ENCODE data around the gene CEACAM16. TPM values are rescaled to one million over a fixed set of nuclear protein-coding genes. Genes with fewer than 3 reads are reported as not detected.

Gene CEACAM16
- total RNA-seq, 1 donor from 2014 or later, result not detected

GRCh38 chr19:44700547-44700946, 1.6 kb downstream of the CEACAM16 start:
- Mint-ChIP-seq H3K27me3 (ENCODE audit: low read depth) (peaks cover 2% of the 10 kb centered on the region), H3K9me3 (ENCODE audit: low read depth) (no peaks in the 10 kb centered on the region), H3K27ac (ENCODE audit: unreplicated experiment) (no peak overlapping the region), H3K4me3 (ENCODE audit: unreplicated experiment) (no peak overlapping the region), H3K36me3 (ENCODE audit: low read depth) (no peaks in the 10 kb centered on the region), H3K4me1 (ENCODE audit: low read depth) (no peaks in the 10 kb centered on the region)
- no peak for DNase-seq (ENCODE audit: low spot score)
- TF ChIP-seq CTCF (IDR thresholded peaks at IDR 0.05), result no peak

- Mint-ChIP-seq H3K4me1 (ENCODE audit: low read depth) (no peaks in the 10 kb centered on the region), H3K4me3 (ENCODE audit: unreplicated experiment) (no peak overlapping the region), H3K27ac (ENCODE audit: unreplicated experiment) (no peak overlapping the region), H3K27me3 (ENCODE audit: low read depth) (peaks cover 2% of the 10 kb centered on the region), H3K9me3 (ENCODE audit: low read depth) (no peaks in the 10 kb centered on the region), H3K36me3 (ENCODE audit: low read depth) (no peaks in the 10 kb centered on the region)
- no peak for TF ChIP-seq CTCF (IDR thresholded peaks at IDR 0.05)
- no peak for DNase-seq (ENCODE audit: low spot score)
These were observed 2.3 kb downstream of the CEACAM16 start for GRCh38 chr19:44701228-44701627.

GRCh38 chr19:44702551-44703176, 3.7 kb downstream of the CEACAM16 start:
- Mint-ChIP-seq H3K36me3 (ENCODE audit: low read depth) (no peaks in the 10 kb centered on the region), H3K27me3 (ENCODE audit: low read depth) (peaks cover 2% of the 10 kb centered on the region), H3K9me3 (ENCODE audit: low read depth) (no peaks in the 10 kb centered on the region), H3K27ac (ENCODE audit: unreplicated experiment) (no peak overlapping the region), H3K4me3 (ENCODE audit: unreplicated experiment) (no peak overlapping the region), H3K4me1 (ENCODE audit: low read depth) (no peaks in the 10 kb centered on the region)
- no peak for DNase-seq (ENCODE audit: low spot score)
- no peak for TF ChIP-seq CTCF (IDR thresholded peaks at IDR 0.05)

- TF ChIP-seq CTCF (IDR thresholded peaks at IDR 0.05), result no peak
- H3K27me3 Mint-ChIP-seq (ENCODE audit: low read depth), result peaks cover 2% of the 10 kb centered on the region
- no peaks in the 10 kb centered on the region for H3K9me3 Mint-ChIP-seq (ENCODE audit: low read depth)
- DNase-seq (ENCODE audit: low spot score), result no peak
- no peaks in the 10 kb centered on the region for H3K36me3 Mint-ChIP-seq (ENCODE audit: low read depth)
- H3K27ac Mint-ChIP-seq (ENCODE audit: unreplicated experiment), result no peak overlapping the region
- H3K4me1 Mint-ChIP-seq (ENCODE audit: low read depth), result no peaks in the 10 kb centered on the region
- no peak overlapping the region for H3K4me3 Mint-ChIP-seq (ENCODE audit: unreplicated experiment)
These were observed 4.6 kb downstream of the CEACAM16 start for GRCh38 chr19:44703336-44704078.

GRCh38 chr19:44704982-44705381, 6.0 kb downstream of the CEACAM16 start:
- Mint-ChIP-seq H3K27ac (ENCODE audit: unreplicated experiment) (no peak overlapping the region), H3K4me3 (ENCODE audit: unreplicated experiment) (no peak overlapping the region)
- no peak for DNase-seq (ENCODE audit: low spot score)

More at GRCh38 chr19:44704982-44705381, 6.0 kb downstream of the CEACAM16 start:
- Mint-ChIP-seq H3K36me3 (ENCODE audit: low read depth) (no peaks in the 10 kb centered on the region), H3K4me1 (ENCODE audit: low read depth) (no peaks in the 10 kb centered on the region), H3K27me3 (ENCODE audit: low read depth) (peaks cover 2% of the 10 kb centered on the region), H3K9me3 (ENCODE audit: low read depth) (no peaks in the 10 kb centered on the region)
- no peak for TF ChIP-seq CTCF (IDR thresholded peaks at IDR 0.05)
